ENCODE measurements around the gene CDKL5. TPM values are rescaled to one million over a fixed set of nuclear protein-coding genes. Genes with fewer than 3 reads are reported as not detected.

CDKL5 gene
- total and polyA plus RNA-seq, 8 donors: 10.6 to 37.6 (median 12.8) TPM

DNA sequence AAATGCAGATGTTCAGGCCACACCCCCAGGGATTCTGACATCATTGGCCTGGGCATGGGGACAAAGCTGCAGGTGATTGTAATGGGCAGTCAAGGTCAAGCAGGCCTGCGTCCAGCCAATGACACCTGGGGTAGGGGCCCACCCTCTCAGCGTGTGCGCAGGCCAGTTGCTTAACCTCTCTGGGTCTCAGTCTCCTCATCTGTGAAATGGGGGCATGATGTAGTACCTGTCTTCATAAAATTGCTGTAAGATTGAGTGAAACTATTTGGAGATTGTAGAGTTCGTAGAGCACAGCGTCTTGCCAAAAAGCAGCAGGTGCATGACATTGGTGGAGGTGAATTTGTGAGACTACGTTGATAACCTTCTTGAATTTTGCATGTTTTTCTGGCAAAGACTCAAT, 225.3 kb downstream of the CDKL5 start:
- intact Hi-C loops (cut with DNase I): no loop called here
- Histone ChIP-seq H3K27me3 (no peaks in the 10 kb centered on the region), H3K4me3 (no peak overlapping the region), H3K36me3 (no peaks in the 10 kb centered on the region), H3K4me1 (no peaks in the 10 kb centered on the region), H3K9me3 (no peaks in the 10 kb centered on the region), H3K27ac (peak overlapping the region in 1 of 2 donors; percentile 26)
- TF ChIP-seq, protein P1, sequence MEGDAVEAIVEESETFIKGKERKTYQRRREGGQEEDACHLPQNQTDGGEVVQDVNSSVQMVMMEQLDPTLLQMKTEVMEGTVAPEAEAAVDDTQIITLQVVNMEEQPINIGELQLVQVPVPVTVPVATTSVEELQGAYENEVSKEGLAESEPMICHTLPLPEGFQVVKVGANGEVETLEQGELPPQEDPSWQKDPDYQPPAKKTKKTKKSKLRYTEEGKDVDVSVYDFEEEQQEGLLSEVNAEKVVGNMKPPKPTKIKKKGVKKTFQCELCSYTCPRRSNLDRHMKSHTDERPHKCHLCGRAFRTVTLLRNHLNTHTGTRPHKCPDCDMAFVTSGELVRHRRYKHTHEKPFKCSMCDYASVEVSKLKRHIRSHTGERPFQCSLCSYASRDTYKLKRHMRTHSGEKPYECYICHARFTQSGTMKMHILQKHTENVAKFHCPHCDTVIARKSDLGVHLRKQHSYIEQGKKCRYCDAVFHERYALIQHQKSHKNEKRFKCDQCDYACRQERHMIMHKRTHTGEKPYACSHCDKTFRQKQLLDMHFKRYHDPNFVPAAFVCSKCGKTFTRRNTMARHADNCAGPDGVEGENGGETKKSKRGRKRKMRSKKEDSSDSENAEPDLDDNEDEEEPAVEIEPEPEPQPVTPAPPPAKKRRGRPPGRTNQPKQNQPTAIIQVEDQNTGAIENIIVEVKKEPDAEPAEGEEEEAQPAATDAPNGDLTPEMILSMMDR (IDR thresholded peaks at IDR 0.05): no peak
- ATAC-seq: no peak
- no peak for DNase-seq

DNA sequence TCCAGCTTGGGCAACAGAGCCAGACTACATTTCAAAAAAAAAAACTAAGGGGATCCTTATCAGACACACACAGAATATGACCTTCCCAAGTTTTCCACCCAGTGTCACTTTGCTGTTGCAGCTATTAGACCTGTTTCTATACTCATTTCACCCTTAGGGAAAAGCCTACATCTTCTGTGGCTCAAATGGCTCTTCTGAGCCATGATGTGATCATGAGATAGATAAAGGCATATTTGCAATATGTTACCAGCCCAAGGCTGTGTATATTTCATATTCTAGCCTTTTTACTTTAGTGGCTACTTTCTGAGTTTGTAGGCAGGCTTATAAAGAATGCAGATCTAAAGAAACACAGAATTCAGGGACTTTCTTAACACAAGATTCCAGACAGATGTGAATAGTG, 227.2 kb downstream of the CDKL5 start:
- H3K36me3 ChIP-seq: no peaks in the 10 kb centered on the region
- no peak overlapping the region for H3K4me3 ChIP-seq
- ATAC-seq: no peak
- TF ChIP-seq, protein P1 (IDR thresholded peaks at IDR 0.05): no peak
- intact Hi-C loops (cut with DNase I): no loop called here
- DNase-seq: no peak
- no peaks in the 10 kb centered on the region for H3K27me3 ChIP-seq
- H3K4me1 ChIP-seq: no peaks in the 10 kb centered on the region
- H3K27ac ChIP-seq: no peak overlapping the region
- H3K9me3 ChIP-seq: no peaks in the 10 kb centered on the region

- H3K27ac ChIP-seq: peak overlapping the region in 1 of 2 donors; percentile 5
- DNase-seq: peak in 1 of 4 donors; percentile 13
Measured at GRCh38 chrX:18654875-18655836, 229.7 kb downstream of the CDKL5 start.

GRCh38 chrX:18661273-18661672, 235.9 kb downstream of the CDKL5 start:
- Histone ChIP-seq H3K27ac (no peak overlapping the region), H3K9me3 (no peaks in the 10 kb centered on the region), H3K27me3 (no peaks in the 10 kb centered on the region), H3K36me3 (no peaks in the 10 kb centered on the region), H3K4me3 (no peak overlapping the region), H3K4me1 (no peaks in the 10 kb centered on the region)
- DNase-seq: no peak
- TF ChIP-seq, protein P1 (IDR thresholded peaks at IDR 0.05): no peak
- no peak for ATAC-seq
- intact Hi-C loops (cut with DNase I): no loop called here

More at GRCh38 chrX:18654875-18655836, 229.7 kb downstream of the CDKL5 start:
- peak; percentile 82 for ATAC-seq
- intact Hi-C loops (cut with DNase I): no loop called here
- H3K9me3 ChIP-seq: no peaks in the 10 kb centered on the region
- TF ChIP-seq, protein P1 (IDR thresholded peaks at IDR 0.05): no peak
- no peaks in the 10 kb centered on the region for H3K27me3 ChIP-seq
- H3K36me3 ChIP-seq: no peaks in the 10 kb centered on the region
- no peak overlapping the region for H3K4me3 ChIP-seq
- no peaks in the 10 kb centered on the region for H3K4me1 ChIP-seq

DNA sequence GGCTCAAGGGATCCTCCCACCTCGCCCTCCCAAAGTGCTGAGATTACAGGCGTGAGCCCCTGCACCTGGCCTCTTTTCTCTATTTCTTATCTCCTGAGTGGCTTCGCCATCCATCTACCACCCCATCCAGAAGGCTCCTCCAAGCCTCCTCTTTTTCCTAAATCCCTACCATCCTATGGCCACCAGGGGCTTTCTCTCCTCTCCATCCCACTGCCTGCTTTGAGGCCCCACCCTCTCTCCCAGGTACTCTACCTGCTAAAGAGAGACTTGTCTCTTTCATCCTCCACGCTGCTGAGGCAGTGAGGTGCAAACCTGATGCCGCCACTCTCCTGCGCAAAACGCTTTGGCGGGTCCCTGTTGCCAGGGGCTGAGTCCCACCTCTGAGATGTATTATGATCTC, 239.5 kb downstream of the CDKL5 start:
- Histone ChIP-seq H3K27me3 (no peaks in the 10 kb centered on the region), H3K4me1 (no peaks in the 10 kb centered on the region), H3K4me3 (no peak overlapping the region), H3K9me3 (no peaks in the 10 kb centered on the region), H3K27ac (no peak overlapping the region), H3K36me3 (no peaks in the 10 kb centered on the region)
- TF ChIP-seq, protein P1 (IDR thresholded peaks at IDR 0.05): no peak
- DNase-seq: no peak
- no peak for ATAC-seq
- intact Hi-C loops (cut with DNase I): no loop called here

Measured in left lung (tissue), 10 donors.